ENCODE measurements around the gene ZNF839.
A peak's percentile ranks its signal among the peaks of the same experiment; 100 is the strongest.

The ZNF839 gene

GRCh38 chr14:102319351-102320032 is at the start of gene ZNF839 (continued):
- TF ChIP-seq ZNF571 (tag by site-specific recombination; IDR thresholded peaks at IDR 0.05) (no peak), ZEB2 (tag by site-specific recombination; IDR thresholded peaks at IDR 0.05) (peak; percentile 83), SCRT1 (tag by site-specific recombination; IDR thresholded peaks at IDR 0.05; ENCODE audit: borderline replicate concordance) (no peak), OSR2 (tag by site-specific recombination; IDR thresholded peaks at IDR 0.05) (no peak), ZNF416 (tag by site-specific recombination; IDR thresholded peaks at IDR 0.05) (no peak), ZNF146 (tag by site-specific recombination; IDR thresholded peaks at IDR 0.05) (no peak), ZNF248 (tag by site-specific recombination; IDR thresholded peaks at IDR 0.05) (no peak), ZNF266 (tag by site-specific recombination; IDR thresholded peaks at IDR 0.05; ENCODE audit: low read depth) (no peak), ZNF785 (tag by site-specific recombination; IDR thresholded peaks at IDR 0.05) (no peak), KLF17 (tag by site-specific recombination; IDR thresholded peaks at IDR 0.05) (0 out of 2 replicates have a peak, but pooled peaks have one; percentile 56), ZNF202 (tag by site-specific recombination; IDR thresholded peaks at IDR 0.05; ENCODE audit: borderline replicate concordance) (no peak), PATZ1 (tag by site-specific recombination; IDR thresholded peaks at IDR 0.05) (peak; percentile 69), ZFP3 (tag by site-specific recombination; IDR thresholded peaks at IDR 0.05; ENCODE audit: low read depth) (no peak), ZNF169 (tag by site-specific recombination; IDR thresholded peaks at IDR 0.05) (no peak), ELK4 (IDR thresholded peaks at IDR 0.05; ENCODE audit: borderline replicate concordance, low read depth, low read length) (no peak), ZBTB26 (tag by site-specific recombination; optimal IDR thresholded peaks at IDR 0.05) (peak; percentile 34), ZNF157 (tag by site-specific recombination; IDR thresholded peaks at IDR 0.05) (no peak)
- TF ChIP-seq, protein P1, sequence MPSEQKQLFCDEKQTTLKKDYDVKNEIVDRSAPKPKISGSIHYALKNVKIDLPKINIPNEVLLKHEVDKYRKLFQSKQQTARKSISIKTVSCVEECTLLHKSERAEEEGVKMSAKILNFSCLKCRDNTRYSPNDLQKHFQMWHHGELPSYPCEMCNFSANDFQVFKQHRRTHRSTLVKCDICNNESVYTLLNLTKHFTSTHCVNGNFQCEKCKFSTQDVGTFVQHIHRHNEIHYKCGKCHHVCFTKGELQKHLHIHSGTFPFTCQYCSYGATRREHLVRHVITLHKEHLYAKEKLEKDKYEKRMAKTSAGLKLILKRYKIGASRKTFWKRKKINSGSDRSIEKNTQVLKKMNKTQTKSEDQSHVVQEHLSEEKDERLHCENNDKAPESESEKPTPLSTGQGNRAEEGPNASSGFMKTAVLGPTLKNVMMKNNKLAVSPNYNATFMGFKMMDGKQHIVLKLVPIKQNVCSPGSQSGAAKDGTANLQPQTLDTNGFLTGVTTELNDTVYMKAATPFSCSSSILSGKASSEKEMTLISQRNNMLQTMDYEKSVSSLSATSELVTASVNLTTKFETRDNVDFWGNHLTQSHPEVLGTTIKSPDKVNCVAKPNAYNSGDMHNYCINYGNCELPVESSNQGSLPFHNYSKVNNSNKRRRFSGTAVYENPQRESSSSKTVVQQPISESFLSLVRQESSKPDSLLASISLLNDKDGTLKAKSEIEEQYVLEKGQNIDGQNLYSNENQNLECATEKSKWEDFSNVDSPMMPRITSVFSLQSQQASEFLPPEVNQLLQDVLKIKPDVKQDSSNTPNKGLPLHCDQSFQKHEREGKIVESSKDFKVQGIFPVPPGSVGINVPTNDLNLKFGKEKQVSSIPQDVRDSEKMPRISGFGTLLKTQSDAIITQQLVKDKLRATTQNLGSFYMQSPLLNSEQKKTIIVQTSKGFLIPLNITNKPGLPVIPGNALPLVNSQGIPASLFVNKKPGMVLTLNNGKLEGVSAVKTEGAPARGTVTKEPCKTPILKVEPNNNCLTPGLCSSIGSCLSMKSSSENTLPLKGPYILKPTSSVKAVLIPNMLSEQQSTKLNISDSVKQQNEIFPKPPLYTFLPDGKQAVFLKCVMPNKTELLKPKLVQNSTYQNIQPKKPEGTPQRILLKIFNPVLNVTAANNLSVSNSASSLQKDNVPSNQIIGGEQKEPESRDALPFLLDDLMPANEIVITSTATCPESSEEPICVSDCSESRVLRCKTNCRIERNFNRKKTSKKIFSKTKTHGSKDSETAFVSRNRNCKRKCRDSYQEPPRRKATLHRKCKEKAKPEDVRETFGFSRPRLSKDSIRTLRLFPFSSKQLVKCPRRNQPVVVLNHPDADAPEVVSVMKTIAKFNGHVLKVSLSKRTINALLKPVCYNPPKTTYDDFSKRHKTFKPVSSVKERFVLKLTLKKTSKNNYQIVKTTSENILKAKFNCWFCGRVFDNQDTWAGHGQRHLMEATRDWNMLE (tag by site-specific recombination; conservative IDR thresholded peaks at IDR 0.05; ENCODE audit: low read depth), result 0 out of 2 replicates have a peak, but pooled peaks have one; percentile 16
- TF ChIP-seq, protein P2, sequence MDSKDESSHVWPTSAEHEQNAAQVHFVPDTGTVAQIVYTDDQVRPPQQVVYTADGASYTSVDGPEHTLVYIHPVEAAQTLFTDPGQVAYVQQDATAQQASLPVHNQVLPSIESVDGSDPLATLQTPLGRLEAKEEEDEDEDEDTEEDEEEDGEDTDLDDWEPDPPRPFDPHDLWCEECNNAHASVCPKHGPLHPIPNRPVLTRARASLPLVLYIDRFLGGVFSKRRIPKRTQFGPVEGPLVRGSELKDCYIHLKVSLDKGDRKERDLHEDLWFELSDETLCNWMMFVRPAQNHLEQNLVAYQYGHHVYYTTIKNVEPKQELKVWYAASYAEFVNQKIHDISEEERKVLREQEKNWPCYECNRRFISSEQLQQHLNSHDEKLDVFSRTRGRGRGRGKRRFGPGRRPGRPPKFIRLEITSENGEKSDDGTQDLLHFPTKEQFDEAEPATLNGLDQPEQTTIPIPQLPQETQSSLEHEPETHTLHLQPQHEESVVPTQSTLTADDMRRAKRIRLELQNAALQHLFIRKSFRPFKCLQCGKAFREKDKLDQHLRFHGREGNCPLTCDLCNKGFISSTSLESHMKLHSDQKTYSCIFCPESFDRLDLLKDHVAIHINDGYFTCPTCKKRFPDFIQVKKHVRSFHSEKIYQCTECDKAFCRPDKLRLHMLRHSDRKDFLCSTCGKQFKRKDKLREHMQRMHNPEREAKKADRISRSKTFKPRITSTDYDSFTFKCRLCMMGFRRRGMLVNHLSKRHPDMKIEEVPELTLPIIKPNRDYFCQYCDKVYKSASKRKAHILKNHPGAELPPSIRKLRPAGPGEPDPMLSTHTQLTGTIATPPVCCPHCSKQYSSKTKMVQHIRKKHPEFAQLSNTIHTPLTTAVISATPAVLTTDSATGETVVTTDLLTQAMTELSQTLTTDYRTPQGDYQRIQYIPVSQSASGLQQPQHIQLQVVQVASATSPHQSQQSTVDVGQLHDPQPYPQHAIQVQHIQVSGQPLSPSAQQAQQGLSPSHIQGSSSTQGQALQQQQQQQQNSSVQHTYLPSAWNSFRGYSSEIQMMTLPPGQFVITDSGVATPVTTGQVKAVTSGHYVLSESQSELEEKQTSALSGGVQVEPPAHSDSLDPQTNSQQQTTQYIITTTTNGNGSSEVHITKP (tag by site-specific recombination; IDR thresholded peaks at IDR 0.05), result peak; percentile 62
- TF ChIP-seq, protein P3, sequence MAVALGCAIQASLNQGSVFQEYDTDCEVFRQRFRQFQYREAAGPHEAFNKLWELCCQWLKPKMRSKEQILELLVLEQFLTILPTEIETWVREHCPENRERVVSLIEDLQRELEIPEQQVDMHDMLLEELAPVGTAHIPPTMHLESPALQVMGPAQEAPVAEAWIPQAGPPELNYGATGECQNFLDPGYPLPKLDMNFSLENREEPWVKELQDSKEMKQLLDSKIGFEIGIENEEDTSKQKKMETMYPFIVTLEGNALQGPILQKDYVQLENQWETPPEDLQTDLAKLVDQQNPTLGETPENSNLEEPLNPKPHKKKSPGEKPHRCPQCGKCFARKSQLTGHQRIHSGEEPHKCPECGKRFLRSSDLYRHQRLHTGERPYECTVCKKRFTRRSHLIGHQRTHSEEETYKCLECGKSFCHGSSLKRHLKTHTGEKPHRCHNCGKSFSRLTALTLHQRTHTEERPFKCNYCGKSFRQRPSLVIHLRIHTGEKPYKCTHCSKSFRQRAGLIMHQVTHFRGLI (tag by site-specific recombination; IDR thresholded peaks at IDR 0.05), result no peak
- TF ChIP-seq, protein P4, sequence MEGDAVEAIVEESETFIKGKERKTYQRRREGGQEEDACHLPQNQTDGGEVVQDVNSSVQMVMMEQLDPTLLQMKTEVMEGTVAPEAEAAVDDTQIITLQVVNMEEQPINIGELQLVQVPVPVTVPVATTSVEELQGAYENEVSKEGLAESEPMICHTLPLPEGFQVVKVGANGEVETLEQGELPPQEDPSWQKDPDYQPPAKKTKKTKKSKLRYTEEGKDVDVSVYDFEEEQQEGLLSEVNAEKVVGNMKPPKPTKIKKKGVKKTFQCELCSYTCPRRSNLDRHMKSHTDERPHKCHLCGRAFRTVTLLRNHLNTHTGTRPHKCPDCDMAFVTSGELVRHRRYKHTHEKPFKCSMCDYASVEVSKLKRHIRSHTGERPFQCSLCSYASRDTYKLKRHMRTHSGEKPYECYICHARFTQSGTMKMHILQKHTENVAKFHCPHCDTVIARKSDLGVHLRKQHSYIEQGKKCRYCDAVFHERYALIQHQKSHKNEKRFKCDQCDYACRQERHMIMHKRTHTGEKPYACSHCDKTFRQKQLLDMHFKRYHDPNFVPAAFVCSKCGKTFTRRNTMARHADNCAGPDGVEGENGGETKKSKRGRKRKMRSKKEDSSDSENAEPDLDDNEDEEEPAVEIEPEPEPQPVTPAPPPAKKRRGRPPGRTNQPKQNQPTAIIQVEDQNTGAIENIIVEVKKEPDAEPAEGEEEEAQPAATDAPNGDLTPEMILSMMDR (tag by site-specific recombination; IDR thresholded peaks at IDR 0.05), result no peak
